ENCODE data around the gene PRSS57. TPM values are rescaled to one million over a fixed set of nuclear protein-coding genes. Genes with fewer than 3 reads are reported as not detected.
"Not testable (repeated sequence)": the region's sequence is repeated elsewhere in the genome, so short reads cannot be mapped to it uniquely, and the experiment has no call there.

The PRSS57 gene
- total RNA-seq, 2 donors from 2014 or later: 0.22 TPM; not detected in 1

DNA sequence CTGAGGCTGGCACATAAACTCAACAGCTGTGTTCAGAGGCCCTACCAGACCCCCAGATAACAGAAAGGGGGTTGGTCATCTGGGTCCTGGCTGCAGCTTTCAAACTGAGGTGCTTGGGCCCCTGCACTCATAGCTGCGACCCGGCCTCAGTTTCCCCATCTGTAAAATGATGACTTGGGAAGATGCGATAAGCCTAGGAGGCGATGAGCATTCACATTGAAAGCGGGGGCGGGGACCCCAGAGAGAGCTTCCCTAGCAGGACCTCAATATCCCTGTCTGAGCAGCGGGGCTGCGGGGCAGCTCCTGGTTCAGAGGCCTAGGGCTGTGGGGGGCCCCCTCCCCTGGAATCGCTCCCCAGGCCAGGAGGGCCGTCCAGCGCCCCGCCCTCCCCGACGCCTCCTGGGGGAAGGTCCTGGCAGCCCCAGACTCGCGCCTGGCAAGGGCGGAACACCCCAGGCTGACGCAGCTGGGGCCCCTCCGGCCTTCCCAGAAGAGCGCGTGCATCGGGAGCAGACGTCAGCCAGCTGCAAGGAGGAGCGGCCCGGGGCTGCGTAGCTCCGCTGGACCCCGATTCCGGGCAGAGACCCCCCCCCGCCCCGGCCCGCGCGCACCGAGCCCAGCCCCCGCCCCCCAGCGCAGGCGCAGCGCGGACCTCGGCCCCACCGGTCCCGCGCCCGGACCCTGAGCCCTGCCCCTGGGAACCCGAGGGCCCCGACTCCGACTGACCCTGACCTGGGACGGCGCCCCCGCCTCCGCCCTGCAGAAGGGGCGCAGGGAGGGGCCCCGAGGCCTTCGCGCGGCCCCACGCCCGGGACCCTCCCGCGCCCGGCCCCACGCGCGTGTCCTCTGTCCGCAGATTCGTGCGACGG, 15.6 kb downstream of the PRSS57 start:
- Mint-ChIP-seq H3K9me3 (no peaks in the 10 kb centered on the region), H3K4me1 (ENCODE audit: low read depth) (no peaks in the 10 kb centered on the region), H3K4me3 (peak overlapping the region; percentile 74 to 75), H3K27ac (no peak overlapping the region), H3K36me3 (ENCODE audit: insufficient read depth in 2 of 2) (no peaks in the 10 kb centered on the region), H3K27me3 (ENCODE audit: low read depth) (no peaks in the 10 kb centered on the region)
- ATAC-seq (replicated peaks in 1 of 2) (peak; percentile 1 to 6), DNase-seq (peak; percentile 47 to 52)

DNA sequence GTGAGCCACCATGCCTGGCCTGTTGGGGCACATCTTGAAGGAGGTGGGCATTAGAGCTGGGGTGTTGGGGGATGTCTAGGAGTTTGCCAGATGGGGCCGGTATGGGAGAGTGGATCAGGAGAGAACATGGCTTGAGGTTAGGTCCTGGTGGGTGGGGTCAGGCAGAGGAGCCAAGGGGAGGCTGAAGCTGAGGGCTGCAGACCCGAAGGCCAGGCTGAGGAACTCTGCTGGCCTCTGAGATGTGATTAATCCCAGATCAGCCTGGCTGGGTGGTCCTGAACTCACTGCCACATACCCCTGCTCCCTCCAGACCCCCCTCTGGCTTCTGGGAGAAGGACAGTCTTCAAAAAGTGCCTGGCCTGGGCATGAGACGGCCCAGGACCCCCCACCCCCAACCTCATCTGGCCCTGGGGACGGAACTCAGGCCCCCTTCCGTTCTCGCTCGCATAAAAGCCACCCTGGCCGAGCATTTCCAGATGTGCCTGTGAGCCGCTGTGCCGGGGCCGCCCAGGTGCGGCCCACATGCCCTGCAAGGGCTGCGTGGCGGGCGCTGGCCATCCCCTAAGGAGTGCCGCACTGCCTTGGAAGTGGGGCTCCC, 16.4 kb downstream of the PRSS57 start:
- H3K9me3 Mint-ChIP-seq: no peaks in the 10 kb centered on the region
- peak overlapping the region; percentile 60 to 75 for H3K4me3 Mint-ChIP-seq
- DNase-seq: no peak
- H3K36me3 Mint-ChIP-seq (ENCODE audit: insufficient read depth in 2 of 2): no peaks in the 10 kb centered on the region
- no peaks in the 10 kb centered on the region for H3K27me3 Mint-ChIP-seq (ENCODE audit: low read depth)
- H3K27ac Mint-ChIP-seq: no peak overlapping the region
- no peak for ATAC-seq (replicated peaks in 1 of 2)
- H3K4me1 Mint-ChIP-seq (ENCODE audit: low read depth): no peaks in the 10 kb centered on the region

DNA sequence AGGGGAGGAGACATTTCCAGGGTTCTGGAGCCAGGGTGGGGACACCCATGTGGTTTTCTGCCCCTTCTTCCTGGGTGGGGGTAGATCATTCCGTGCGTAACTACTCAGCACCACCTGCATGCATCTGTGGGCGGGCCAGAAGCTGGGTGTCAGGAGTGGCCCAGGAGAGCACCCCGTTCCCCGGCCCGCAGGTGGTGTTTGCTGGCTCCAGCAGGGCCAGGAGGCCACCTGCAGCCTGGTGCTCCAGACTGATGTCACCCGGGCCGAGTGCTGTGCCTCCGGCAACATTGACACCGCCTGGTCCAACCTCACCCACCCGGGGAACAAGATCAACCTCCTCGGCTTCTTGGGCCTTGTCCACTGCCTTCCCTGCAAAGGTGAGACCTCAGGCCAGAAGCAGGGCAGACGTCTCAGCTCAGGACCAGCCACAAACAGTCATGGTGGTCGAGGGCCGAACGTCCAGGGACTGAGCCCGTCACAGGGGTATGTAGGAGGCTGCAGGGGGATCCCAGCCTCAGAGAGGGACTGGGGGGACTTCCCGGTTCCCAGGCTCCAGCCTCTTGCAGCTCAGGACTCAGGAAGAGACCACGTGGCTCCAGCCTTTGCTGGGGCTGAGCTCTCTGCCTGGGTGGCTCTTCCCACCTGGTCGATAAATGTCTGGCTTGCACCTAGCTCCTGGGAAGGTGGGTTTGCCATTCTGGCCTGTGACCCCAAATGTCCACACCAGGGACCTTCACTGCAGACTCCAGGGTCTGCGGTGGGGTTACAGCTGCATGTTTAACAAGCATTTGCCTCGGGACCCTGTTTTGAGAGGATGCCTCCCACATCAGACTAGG, 17.4 kb downstream of the PRSS57 start:
- no peak for DNase-seq
- no peaks in the 10 kb centered on the region for H3K36me3 Mint-ChIP-seq (ENCODE audit: insufficient read depth in 2 of 2)
- no peak overlapping the region for H3K27ac Mint-ChIP-seq
- H3K4me3 Mint-ChIP-seq: no peak overlapping the region
- ATAC-seq (replicated peaks in 1 of 2): no peak
- H3K9me3 Mint-ChIP-seq: no peaks in the 10 kb centered on the region
- H3K4me1 Mint-ChIP-seq (ENCODE audit: low read depth): no peaks in the 10 kb centered on the region
- H3K27me3 Mint-ChIP-seq (ENCODE audit: low read depth): no peaks in the 10 kb centered on the region

DNA sequence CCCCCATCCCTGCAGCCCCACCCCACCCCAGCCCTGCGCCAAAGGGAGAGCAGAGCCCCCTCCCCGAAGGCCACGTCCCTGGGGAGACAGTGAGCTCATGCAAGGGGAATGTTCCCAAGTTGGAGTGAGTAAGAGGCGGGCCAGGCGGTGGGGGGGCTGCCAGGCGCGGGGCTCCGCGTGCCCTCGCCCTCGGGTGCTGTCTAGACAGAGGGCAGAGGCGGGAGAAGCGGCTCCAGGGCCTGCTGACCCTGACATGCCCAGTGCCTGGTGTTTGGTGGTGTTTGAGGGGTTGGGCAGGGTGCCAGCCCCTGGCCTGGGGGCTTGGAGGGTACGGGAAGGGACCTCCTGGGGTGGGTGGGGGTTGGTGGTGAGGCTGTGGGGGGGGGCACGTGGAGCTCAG, 18.1 kb downstream of the PRSS57 start:
- H3K9me3 Mint-ChIP-seq: no peaks in the 10 kb centered on the region
- no peaks in the 10 kb centered on the region for H3K36me3 Mint-ChIP-seq (ENCODE audit: insufficient read depth in 2 of 2)
- H3K4me1 Mint-ChIP-seq (ENCODE audit: low read depth): no peaks in the 10 kb centered on the region
- H3K27ac Mint-ChIP-seq: no peak overlapping the region
- no peak overlapping the region for H3K4me3 Mint-ChIP-seq
- no peak for DNase-seq
- H3K27me3 Mint-ChIP-seq (ENCODE audit: low read depth): no peaks in the 10 kb centered on the region
- no peak for ATAC-seq (replicated peaks in 1 of 2)

DNA sequence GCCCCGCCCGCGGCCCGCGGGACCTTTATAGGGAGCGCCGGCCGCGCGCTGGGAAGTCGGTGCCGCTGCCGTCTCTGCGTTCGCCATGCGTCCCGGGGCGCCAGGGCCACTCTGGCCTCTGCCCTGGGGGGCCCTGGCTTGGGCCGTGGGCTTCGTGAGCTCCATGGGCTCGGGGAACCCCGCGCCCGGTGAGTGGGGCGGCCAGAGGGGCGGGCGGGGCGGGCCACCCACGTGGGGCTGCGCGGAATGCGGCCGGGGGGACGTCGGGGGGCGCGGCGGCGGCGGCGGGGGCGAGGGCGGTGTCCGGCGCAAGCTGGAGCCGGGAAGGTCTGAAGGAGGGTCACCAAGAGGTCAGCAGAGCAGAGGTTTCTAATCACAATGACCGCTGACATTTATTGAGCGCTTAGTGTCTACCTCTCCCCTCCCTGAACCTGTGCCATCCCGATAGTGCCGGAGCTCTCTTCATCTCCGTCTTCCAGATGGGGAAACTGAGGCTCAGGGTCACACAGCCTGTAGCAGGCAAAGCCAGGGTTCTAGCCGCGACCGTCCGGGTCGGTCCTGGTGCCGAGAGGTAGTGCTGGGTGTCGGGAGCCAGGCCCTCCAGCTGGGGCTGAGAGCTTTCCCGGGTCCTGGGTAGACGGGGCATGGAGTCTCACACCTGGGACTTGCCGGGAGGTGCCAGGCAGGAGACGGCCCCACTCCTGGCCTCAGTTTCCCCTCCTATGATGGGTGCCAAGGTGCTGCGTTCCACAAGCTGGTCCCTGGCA, 18.7 kb downstream of the PRSS57 start, which contains the start of gene FSTL3:
Gene FSTL3, plus strand, starts transcription at position 54 of the 767 bp plus-strand sequence. Its CDS starts 32 bp downstream, at position 86.
- ATAC-seq (replicated peaks in 1 of 2) (no peak), DNase-seq (no peak)
- no peak within 1 kb of the TSS for H3K4me3 Mint-ChIP-seq
- no peaks in the 10 kb centered on the region for H3K36me3 Mint-ChIP-seq (ENCODE audit: insufficient read depth in 2 of 2)
- H3K9me3 Mint-ChIP-seq: no peaks in the 10 kb centered on the region
- H3K27ac Mint-ChIP-seq: no peak within 1 kb of the TSS
- no peaks in the 10 kb centered on the region for H3K4me1 Mint-ChIP-seq (ENCODE audit: low read depth)
- H3K27me3 Mint-ChIP-seq (ENCODE audit: low read depth): no peaks in the 10 kb centered on the region

DNA sequence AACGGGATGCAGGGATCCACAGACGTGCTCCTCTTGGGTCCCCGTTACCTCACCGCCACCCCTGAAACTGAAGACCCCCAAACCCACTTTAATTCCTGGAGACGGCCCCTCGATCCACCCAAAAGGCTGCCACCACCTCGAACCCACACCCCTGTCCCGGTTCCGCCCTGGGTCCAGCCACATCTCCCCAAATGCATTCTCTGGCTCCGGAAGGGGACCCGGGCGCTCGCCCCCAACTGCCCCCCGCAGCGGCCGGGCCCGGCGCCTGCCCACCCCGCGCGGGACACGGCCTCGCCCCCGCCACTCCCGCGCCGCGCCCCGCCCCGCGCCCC, 19.3 kb downstream of the PRSS57 start:
- ATAC-seq (replicated peaks in 1 of 2): no peak
- Mint-ChIP-seq H3K36me3 (ENCODE audit: insufficient read depth in 2 of 2) (no peaks in the 10 kb centered on the region), H3K4me3 (no peak overlapping the region), H3K4me1 (ENCODE audit: low read depth) (no peaks in the 10 kb centered on the region), H3K27me3 (ENCODE audit: low read depth) (no peaks in the 10 kb centered on the region), H3K27ac (no peak overlapping the region), H3K9me3 (no peaks in the 10 kb centered on the region)
- no peak for DNase-seq

DNA sequence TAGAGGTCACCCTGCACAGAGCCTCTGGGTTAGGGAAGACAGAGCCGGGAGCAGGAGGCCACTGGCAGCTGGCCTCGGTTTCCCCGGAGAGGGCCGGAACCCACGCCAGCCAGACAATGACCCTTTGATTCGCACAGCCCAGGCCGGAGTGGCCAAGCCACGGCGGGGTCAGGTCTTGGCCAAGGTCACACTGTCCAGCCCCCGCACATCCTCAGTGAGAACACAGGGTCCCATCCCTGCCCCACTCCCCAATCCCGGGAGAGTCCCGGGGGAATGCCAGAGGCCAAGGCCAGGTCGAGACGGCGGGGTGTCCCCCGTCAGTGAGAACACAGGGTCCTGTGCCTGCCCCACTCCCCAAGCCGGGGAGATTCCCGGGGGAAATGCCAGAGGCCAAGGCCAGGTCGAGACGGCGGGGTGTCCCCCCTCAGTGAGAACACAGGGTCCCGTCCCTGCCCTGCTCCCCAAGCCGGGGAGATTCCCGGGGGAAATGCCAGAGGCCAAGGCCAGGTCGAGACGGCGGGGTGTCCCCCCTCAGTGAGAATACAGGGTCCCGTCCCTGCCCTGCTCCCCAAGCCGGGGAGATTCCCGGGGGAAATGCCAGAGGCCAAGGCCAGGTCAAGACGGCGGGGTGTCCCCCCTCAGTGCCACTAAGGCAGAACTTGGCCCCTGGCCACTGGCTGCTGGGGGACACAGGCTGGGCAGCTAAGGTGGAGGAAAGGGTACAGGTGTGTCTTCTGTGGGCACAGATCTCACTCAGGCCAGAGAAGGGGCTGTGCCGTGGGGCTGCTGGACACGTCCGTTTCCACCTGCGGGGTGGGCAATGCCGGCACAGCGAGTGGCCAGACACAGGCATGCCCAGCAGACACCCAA, 20.7 kb downstream of the PRSS57 start:
- no peak for ATAC-seq (replicated peaks in 1 of 2)
- H3K27ac Mint-ChIP-seq: no peak overlapping the region

DNA sequence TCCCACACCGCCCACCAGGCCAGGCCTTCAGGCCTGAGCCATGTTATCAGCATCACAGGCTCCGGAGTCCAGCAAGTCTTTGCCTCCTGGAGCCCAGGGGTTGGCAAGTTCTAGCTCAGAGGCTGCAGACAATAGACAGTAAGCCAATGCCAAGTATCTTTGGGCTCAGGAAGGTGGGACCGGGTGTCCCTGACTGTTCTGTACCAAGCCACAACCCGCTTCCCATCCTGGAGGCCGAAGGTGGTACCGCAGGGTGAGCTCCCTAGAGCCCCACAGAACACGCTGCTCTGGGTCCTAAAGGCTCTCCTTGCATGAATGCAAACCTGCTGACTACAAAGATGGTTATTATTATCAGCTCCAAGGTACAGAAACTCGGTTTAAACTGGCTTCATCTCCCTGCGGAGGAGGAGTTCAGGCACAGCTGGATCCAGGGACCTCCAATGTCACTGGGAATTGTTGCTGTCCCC, 24.6 kb downstream of the PRSS57 start:
- H3K36me3 Mint-ChIP-seq (ENCODE audit: insufficient read depth in 2 of 2): no peaks in the 10 kb centered on the region
- H3K9me3 Mint-ChIP-seq: no peaks in the 10 kb centered on the region
- no peak for DNase-seq
- H3K27me3 Mint-ChIP-seq (ENCODE audit: low read depth): no peaks in the 10 kb centered on the region
- no peak overlapping the region for H3K4me3 Mint-ChIP-seq
- ATAC-seq (replicated peaks in 1 of 2): peak in 1 of 2 donors; percentile 34
- no peak overlapping the region for H3K27ac Mint-ChIP-seq
- no peaks in the 10 kb centered on the region for H3K4me1 Mint-ChIP-seq (ENCODE audit: low read depth)

More for the DNA sequence above, 20.7 kb downstream of the PRSS57 start:
- no peaks in the 10 kb centered on the region for H3K4me1 Mint-ChIP-seq (ENCODE audit: low read depth)
- no peaks in the 10 kb centered on the region for H3K9me3 Mint-ChIP-seq
- H3K36me3 Mint-ChIP-seq (ENCODE audit: insufficient read depth in 2 of 2): no peaks in the 10 kb centered on the region
- DNase-seq: no peak
- H3K4me3 Mint-ChIP-seq: no peak overlapping the region
- no peaks in the 10 kb centered on the region for H3K27me3 Mint-ChIP-seq (ENCODE audit: low read depth)

DNA sequence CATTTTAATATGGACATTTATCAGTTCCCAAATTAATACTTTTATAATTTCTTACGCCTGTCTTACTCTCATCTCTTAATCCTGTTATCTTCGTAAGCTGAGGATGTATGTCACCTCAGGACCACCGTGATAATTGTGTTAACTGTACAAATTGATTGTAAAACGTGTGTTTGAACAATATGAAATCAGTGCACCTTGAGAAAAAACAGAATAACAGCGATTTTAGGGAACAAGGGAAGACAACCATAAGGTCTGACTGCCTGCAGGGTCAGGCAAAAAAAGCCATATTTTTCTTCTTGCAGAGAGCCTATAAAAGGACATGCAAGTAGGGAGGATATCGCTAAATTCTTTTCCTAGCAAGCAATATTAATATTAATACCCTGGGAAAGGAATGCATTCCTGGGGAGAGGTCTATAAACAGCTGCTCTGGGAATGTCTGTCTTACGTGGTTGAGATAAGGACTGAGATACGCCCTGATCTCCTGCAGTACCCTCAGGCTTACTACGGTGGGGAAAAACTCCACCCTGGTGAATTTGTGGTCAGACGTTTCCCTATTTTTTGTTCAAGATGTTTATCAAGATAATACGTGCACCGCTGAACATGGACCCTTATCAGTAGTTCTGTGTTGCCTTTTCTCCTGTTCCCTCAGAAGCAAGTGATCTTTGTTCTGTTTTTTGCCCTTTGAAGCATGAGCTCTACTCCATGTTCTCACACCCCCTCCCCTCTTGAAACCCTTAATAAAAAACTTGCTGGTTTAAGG, 26.4 kb downstream of the PRSS57 start:
- not testable (repeated sequence) for H3K4me3 Mint-ChIP-seq; ATAC-seq (replicated peaks in 1 of 2); H3K9me3 Mint-ChIP-seq; H3K27me3 Mint-ChIP-seq (ENCODE audit: low read depth); DNase-seq; H3K27ac Mint-ChIP-seq; H3K36me3 Mint-ChIP-seq (ENCODE audit: insufficient read depth in 2 of 2)
- peaks cover 14% of the 10 kb centered on the region for H3K4me1 Mint-ChIP-seq (ENCODE audit: low read depth)

DNA sequence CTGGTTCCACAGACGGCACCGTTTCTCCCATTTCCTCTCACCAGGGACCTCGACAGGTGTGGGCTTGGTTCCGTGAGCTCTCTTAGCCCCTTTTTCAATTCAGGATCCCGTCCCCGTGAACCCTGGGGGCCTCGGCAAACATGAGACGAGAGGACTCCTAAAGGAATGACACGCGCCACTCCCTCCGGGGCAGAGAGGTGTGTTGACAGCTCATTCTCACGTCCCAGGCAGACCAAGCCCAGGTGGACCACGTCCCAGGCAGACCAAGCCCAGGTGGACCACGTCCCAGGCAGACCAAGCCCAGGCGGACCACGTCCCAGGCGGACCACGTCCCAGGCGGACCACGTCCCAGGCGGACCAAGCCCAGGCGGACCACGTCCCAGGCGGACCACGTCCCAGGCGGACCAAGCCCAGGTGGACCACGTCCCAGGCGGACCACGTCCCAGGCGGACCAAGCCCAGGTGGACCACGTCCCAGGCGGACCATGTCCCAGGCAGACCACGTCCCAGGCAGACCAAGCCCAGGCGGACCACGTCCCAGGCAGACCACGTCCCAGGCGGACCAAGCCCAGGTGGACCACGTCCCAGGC, 28.2 kb downstream of the PRSS57 start:
- not testable (repeated sequence) for H3K9me3 Mint-ChIP-seq

DNA sequence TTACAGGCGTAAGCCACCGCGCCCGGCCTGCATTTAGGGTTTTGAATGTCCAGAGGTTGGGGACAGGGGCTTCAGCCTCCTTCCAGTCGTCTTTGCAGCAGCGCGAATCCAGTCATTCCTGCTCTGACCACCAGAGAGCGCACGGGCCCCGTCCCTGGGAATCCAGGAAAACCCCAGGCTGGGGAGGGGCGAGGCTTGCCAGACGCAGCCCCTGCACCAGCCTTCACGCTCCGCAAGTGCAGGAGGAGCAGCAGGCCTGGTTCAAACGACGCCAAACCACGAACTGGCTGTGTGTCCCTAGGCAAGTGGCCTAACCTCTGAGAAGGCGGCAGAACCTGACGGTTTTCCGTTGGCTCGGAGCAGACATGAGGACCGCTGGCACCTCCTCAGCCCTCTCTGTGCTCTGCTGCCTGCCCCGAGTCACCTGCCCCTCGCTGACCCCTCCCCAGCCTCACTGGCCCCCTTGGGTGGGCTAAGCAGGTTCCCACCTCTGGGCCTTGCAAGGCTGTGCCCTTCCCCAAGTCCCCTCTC, 30.3 kb downstream of the PRSS57 start:
- peak overlapping the region; percentile 67 to 92 for H3K4me3 Mint-ChIP-seq
- peaks cover 36% of the 10 kb centered on the region for H3K4me1 Mint-ChIP-seq (ENCODE audit: low read depth)
- peak; percentile 12 for ATAC-seq (replicated peaks in 1 of 2)
- H3K9me3 Mint-ChIP-seq: no peaks in the 10 kb centered on the region
- peaks cover 0 to 3% of the 10 kb centered on the region in 2 donors for H3K36me3 Mint-ChIP-seq (ENCODE audit: insufficient read depth in 2 of 2)
- DNase-seq: peak; percentile 87 to 88
- H3K27me3 Mint-ChIP-seq (ENCODE audit: low read depth): no peaks in the 10 kb centered on the region
- H3K27ac Mint-ChIP-seq: peak overlapping the region; percentile 30

More for the DNA sequence above, 28.2 kb downstream of the PRSS57 start:
- DNase-seq; H3K4me3 Mint-ChIP-seq; ATAC-seq (replicated peaks in 1 of 2); H3K27me3 Mint-ChIP-seq (ENCODE audit: low read depth); H3K36me3 Mint-ChIP-seq (ENCODE audit: insufficient read depth in 2 of 2); H3K27ac Mint-ChIP-seq: not testable (repeated sequence)
- H3K4me1 Mint-ChIP-seq (ENCODE audit: low read depth): peaks cover 20% of the 10 kb centered on the region

Measured in activated T-cell treated with anti-CD3 and anti-CD28 coated beads, Interleukin-2, amount 50 U/mL, for 72 hours (primary cell).